ENCODE data around the gene DRG2. TPM values are rescaled to one million over a fixed set of nuclear protein-coding genes. Genes with fewer than 3 reads are reported as not detected.

DRG2 gene
- total and polyA plus RNA-seq, 2 donors (not counting 1 experiment from before 2014, with no cell fraction given) = 58.7 to 67.8 TPM

DNA sequence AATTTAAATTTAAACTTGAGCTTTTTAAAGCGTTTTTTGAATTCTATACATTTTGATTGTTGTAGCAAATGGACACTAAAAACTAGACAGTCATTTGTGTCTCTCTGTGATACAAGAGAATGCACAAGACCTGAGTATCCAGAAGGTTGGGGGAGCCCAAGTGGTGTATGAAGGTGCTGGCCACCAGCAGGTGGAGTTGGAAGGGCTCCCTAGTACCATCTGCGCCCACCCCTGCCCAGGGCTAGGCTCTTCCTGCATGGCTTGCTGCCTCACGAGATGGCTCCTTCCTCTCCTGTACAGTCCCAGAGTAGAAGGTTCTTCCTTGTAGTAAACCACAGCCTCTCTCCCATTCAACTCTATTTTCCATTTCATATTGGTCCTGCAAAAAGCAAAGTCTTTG lies 31.5 kb upstream of the DRG2 start:
- H3K4me1 Mint-ChIP-seq = no peaks in the 10 kb centered on the region
- POLR2A ChIA-PET = no interaction called here
- WGBS (ENCODE audit: insufficient coverage) = 87% methylated on average over 3 of the region's 3 CpGs

DNA sequence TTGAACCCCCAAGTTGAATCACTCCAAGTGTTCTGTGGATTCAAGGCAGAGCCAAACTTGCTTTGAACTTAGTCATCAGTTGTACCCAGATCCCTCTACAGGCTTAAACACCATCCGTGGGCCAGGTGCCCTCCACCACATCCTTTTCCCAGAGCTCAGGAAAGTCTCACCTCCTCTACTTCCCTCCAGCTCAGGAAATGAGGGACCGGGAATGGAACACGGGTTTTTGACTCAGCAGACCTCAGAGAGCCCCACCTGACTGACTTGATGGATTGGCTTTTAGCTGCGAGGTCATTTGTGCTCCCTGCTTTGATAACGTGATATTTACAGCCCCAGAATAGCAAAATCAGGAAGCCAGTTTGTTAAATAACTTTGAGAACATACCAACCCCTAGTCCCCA lies 28.5 kb upstream of the DRG2 start:
- H3K4me2 ChIP-seq (replicated peaks; ENCODE audit: low read depth, low read length, poor library complexity, severe bottlenecking) = no peak overlapping the region
- Mint-ChIP-seq H3K27ac (no peak overlapping the region), H3K4me3 (no peak overlapping the region), H3K9me3 (ENCODE audit: insufficient read depth) (no peaks in the 10 kb centered on the region), H3K27me3 (no peaks in the 10 kb centered on the region), H3K4me1 (no peaks in the 10 kb centered on the region)
- H2AFZ ChIP-seq (ENCODE audit: insufficient read depth, low read depth, low read length, poor library complexity, severe bottlenecking) = no peak overlapping the region
- no peaks in the 10 kb centered on the region for H4K20me1 ChIP-seq (ENCODE audit: control insufficient read depth, insufficient read depth, low read length, poor library complexity, severe bottlenecking)
- H3K79me2 ChIP-seq (ENCODE audit: control insufficient read depth, insufficient read depth, low read length) = no peaks in the 10 kb centered on the region
- DNase-seq = no peak
- no peak overlapping the region for H3K4me3 ChIP-seq (ENCODE audit: control extremely low read depth in 1 of 5, extremely low read depth in 1 of 5, insufficient read depth in 1 of 5, low read depth in 2 of 5, low read length in 4 of 5)
- POLR2A ChIA-PET = no interaction called here
- H3K9ac ChIP-seq (ENCODE audit: low read length) = no peak overlapping the region
- ATAC-seq (ENCODE audit: low read depth) = no peak
- H3K27me3 ChIP-seq (replicated peaks in 1 of 4; ENCODE audit: control extremely low read depth in 1 of 4, control insufficient read depth in 3 of 4, insufficient read depth in 4 of 4, low read length in 3 of 4) = no peaks in the 10 kb centered on the region
- intact Hi-C loops (cut with micrococcal nuclease) = no loop called here
- H3K36me3 ChIP-seq (replicated peaks in 1 of 2; ENCODE audit: control extremely low read depth in 1 of 2, control insufficient read depth in 1 of 2, extremely low read depth in 1 of 2, insufficient read depth in 2 of 2, low read length in 1 of 2) = peaks cover 7 to 56% of the 10 kb centered on the region in 2 experiments
- H3K4me1 ChIP-seq (ENCODE audit: control insufficient read depth in 2 of 2, insufficient read depth in 2 of 2, low read length in 2 of 2) = no peaks in the 10 kb centered on the region
- no peaks in the 10 kb centered on the region for H3K9me3 ChIP-seq (ENCODE audit: control extremely low read depth in 1 of 3, control insufficient read depth in 2 of 3, insufficient read depth in 1 of 3, low read length in 2 of 3)
- TF ChIP-seq, protein P1, sequence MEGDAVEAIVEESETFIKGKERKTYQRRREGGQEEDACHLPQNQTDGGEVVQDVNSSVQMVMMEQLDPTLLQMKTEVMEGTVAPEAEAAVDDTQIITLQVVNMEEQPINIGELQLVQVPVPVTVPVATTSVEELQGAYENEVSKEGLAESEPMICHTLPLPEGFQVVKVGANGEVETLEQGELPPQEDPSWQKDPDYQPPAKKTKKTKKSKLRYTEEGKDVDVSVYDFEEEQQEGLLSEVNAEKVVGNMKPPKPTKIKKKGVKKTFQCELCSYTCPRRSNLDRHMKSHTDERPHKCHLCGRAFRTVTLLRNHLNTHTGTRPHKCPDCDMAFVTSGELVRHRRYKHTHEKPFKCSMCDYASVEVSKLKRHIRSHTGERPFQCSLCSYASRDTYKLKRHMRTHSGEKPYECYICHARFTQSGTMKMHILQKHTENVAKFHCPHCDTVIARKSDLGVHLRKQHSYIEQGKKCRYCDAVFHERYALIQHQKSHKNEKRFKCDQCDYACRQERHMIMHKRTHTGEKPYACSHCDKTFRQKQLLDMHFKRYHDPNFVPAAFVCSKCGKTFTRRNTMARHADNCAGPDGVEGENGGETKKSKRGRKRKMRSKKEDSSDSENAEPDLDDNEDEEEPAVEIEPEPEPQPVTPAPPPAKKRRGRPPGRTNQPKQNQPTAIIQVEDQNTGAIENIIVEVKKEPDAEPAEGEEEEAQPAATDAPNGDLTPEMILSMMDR (IDR thresholded peaks at IDR 0.05) = no peak
- no peak for TF ChIP-seq EZH2 (IDR thresholded peaks at IDR 0.05; ENCODE audit: borderline replicate concordance, insufficient read depth, low read depth, low read length, poor library complexity, severe bottlenecking)
- H3K27ac ChIP-seq (ENCODE audit: low read length in 2 of 2) = no peak overlapping the region
- WGBS (ENCODE audit: insufficient coverage) = 52% methylated on average over 3 of the region's 5 CpGs
- CTCF ChIA-PET = no interaction called here

More for the DNA sequence above, 31.5 kb upstream of the DRG2 start:
- Histone ChIP-seq H3K4me1 (ENCODE audit: control insufficient read depth in 2 of 2, insufficient read depth in 2 of 2, low read length in 2 of 2) (no peaks in the 10 kb centered on the region), H3K79me2 (ENCODE audit: control insufficient read depth, insufficient read depth, low read length) (no peaks in the 10 kb centered on the region), H4K20me1 (ENCODE audit: control insufficient read depth, insufficient read depth, low read length, poor library complexity, severe bottlenecking) (no peaks in the 10 kb centered on the region), H3K9ac (ENCODE audit: low read length) (no peak overlapping the region), H3K4me2 (replicated peaks; ENCODE audit: low read depth, low read length, poor library complexity, severe bottlenecking) (no peak overlapping the region), H3K27me3 (replicated peaks in 1 of 4; ENCODE audit: control extremely low read depth in 1 of 4, control insufficient read depth in 3 of 4, insufficient read depth in 4 of 4, low read length in 3 of 4) (no peaks in the 10 kb centered on the region), H3K36me3 (replicated peaks in 1 of 2; ENCODE audit: control extremely low read depth in 1 of 2, control insufficient read depth in 1 of 2, extremely low read depth in 1 of 2, insufficient read depth in 2 of 2, low read length in 1 of 2) (peaks cover 4 to 47% of the 10 kb centered on the region in 2 experiments), H3K27ac (ENCODE audit: low read length in 2 of 2) (no peak overlapping the region), H3K4me3 (ENCODE audit: control extremely low read depth in 1 of 5, extremely low read depth in 1 of 5, insufficient read depth in 1 of 5, low read depth in 2 of 5, low read length in 4 of 5) (no peak overlapping the region), H2AFZ (ENCODE audit: insufficient read depth, low read depth, low read length, poor library complexity, severe bottlenecking) (no peak overlapping the region), H3K9me3 (ENCODE audit: control extremely low read depth in 1 of 3, control insufficient read depth in 2 of 3, insufficient read depth in 1 of 3, low read length in 2 of 3) (no peaks in the 10 kb centered on the region)
- CTCF ChIA-PET = no interaction called here
- DNase-seq (no peak), ATAC-seq (ENCODE audit: low read depth) (no peak)
- Mint-ChIP-seq H3K27me3 (no peaks in the 10 kb centered on the region), H3K27ac (no peak overlapping the region), H3K4me3 (no peak overlapping the region), H3K9me3 (ENCODE audit: insufficient read depth) (no peaks in the 10 kb centered on the region)
- no peak for TF ChIP-seq EZH2 (IDR thresholded peaks at IDR 0.05; ENCODE audit: borderline replicate concordance, insufficient read depth, low read depth, low read length, poor library complexity, severe bottlenecking)
- TF ChIP-seq, protein P1 (IDR thresholded peaks at IDR 0.05) = no peak
- intact Hi-C loops (cut with micrococcal nuclease) = no loop called here

All from B cell (primary cell).